Skeletal muscle satellite cell (primary cell): ENCODE measurements around the gene LUZP1.

Experiments used
- H3K27me3 ChIP-seq: 2 replicates; pipeline ENCODE4 v1.7.0; 2013; ENCODE audit warnings: low read length; ENCODE audit not compliant: control insufficient read depth, insufficient read depth
- H3K36me3 ChIP-seq: 2 replicates; pipeline ENCODE4 v1.7.0; 2013; ENCODE audit warnings: mild to moderate bottlenecking, control low read depth, low read length; ENCODE audit not compliant: insufficient read depth
- H3K4me1 ChIP-seq: 2 replicates; pipeline ENCODE4 v1.7.0; 2013; ENCODE audit warnings: low read length; ENCODE audit not compliant: control insufficient read depth, insufficient read depth
- H3K4me2 ChIP-seq: 2 replicates; pipeline ENCODE4 v1.7.0; 2013; ENCODE audit warnings: mild to moderate bottlenecking, low read length
- H3K4me3 ChIP-seq: 2 replicates; pipeline ENCODE4 v1.7.0; 2013; ENCODE audit warnings: low read length
- H3K9ac ChIP-seq: 2 replicates; pipeline ENCODE4 v1.7.0; 2013; ENCODE audit warnings: mild to moderate bottlenecking, low read depth, low read length, moderate library complexity
- H3K9me3 ChIP-seq: replicated peaks from 2 replicates; pipeline ENCODE4 v1.7.0; 2013; ENCODE audit warnings: mild to moderate bottlenecking, control low read depth, low read length

The LUZP1 gene

DNA sequence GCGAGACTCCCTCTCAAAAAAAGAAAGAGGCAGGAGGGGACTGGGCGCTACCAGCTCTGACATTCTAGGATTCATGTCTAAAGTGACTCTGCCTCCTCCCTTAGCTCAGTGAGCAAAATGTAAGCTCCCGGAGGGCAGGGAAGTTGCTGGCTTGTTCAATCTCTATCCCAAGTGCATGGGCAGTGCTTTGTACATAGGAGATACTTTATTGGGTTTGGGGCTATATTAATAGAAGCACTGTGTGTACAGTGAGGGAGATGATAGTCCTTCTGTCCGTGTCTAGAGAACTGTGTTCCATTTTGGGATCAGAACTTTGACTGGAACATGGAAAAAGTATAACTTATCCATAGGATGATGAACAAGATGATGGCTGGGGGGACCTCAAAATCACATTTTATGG lies 16.7 kb upstream of the LUZP1 start:
- H3K9me3 ChIP-seq = no peaks in the 10 kb centered on the region
- no peaks in the 10 kb centered on the region for H3K36me3 ChIP-seq
- H3K4me1 ChIP-seq = peaks cover 14% of the 10 kb centered on the region
- H3K4me2 ChIP-seq = no peak overlapping the region
- no peaks in the 10 kb centered on the region for H3K27me3 ChIP-seq
- H3K9ac ChIP-seq = no peak overlapping the region
- no peak overlapping the region for H3K4me3 ChIP-seq

DNA sequence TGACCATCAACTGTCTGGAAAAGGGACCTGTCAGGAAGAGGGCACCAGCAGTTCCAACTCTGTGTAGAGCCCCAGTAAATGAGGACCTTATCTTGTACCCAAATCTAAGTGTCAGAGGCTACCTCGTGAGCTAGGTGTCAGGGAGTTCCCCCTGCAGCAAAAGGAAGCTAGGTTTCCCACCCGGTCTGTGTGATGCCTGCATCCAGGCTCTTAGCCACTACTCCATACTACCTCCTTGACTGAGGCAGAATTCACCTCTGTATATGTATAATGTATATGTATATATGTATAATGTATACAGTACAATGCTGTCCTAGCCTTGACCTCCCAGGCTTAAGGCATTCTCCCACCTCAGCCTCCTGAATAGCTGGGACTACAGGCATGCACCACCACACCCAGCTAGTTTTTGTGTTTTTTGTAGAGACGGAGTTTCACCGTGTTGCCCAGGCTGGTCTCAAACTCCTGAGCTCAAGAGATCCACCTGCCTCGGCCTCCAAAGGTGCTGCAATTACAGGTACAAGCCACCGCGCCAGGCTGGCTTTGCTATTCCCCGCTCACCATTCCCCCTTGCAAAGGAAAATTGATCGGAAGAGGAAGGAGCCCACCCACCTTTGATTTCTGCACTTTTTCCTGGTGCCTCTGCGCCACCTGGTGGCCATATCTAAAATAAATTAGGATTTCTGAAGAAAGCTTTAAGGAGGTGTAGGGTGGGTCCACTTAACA lies 15.7 kb upstream of the LUZP1 start:
- Histone ChIP-seq H3K9ac (peak overlapping the region; percentile 15), H3K9me3 (no peaks in the 10 kb centered on the region), H3K36me3 (no peaks in the 10 kb centered on the region), H3K4me2 (peak overlapping the region; percentile 82), H3K27me3 (no peaks in the 10 kb centered on the region), H3K4me3 (peak overlapping the region; percentile 58), H3K4me1 (peaks cover 12% of the 10 kb centered on the region)

DNA sequence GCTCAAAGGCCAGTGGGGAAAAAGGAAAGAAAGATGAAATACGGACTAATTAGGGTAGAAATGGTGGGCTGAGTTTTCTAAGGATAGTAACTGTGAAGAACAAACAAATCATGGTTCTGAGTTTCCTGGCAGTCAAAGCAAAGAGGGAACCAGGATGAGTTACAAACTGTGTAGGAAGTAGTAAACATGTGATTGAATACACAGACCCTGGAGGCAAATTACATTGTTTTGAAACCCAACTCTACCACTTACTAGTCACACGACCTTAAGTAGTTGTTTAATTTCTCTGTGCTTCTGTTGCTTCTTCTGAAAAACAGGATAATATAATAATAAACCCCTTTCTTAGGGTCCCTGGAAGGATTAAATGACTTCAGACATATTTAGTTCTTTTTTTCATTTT lies 11.2 kb upstream of the LUZP1 start:
- H3K27me3 ChIP-seq = no peaks in the 10 kb centered on the region
- no peaks in the 10 kb centered on the region for H3K36me3 ChIP-seq
- no peaks in the 10 kb centered on the region for H3K9me3 ChIP-seq
- H3K4me1 ChIP-seq = peaks cover 15% of the 10 kb centered on the region
- H3K9ac ChIP-seq = no peak overlapping the region
- no peak overlapping the region for H3K4me2 ChIP-seq
- no peak overlapping the region for H3K4me3 ChIP-seq

DNA sequence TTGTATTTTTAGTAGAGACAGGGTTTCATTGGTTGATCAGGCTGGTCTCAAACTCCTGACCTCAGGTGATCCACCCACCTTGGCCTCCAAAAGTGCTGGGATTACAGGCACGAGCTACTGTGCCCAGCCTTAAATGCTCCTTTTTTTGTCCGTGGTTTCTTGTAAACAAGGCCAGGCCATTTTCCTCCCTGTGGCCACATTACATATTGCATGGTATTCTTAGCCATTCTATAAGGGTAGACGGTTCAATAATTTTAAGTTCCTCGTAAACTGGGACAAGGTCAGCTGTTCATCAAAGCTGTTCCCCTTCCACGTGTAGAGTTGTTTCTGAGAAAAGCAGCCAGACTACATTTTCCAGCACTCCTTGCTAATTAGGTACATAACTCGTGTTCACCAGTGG lies 10.3 kb upstream of the LUZP1 start:
- Histone ChIP-seq H3K9ac (no peak overlapping the region), H3K4me1 (peaks cover 13% of the 10 kb centered on the region), H3K4me2 (no peak overlapping the region), H3K36me3 (no peaks in the 10 kb centered on the region), H3K27me3 (no peaks in the 10 kb centered on the region), H3K9me3 (no peaks in the 10 kb centered on the region), H3K4me3 (no peak overlapping the region)

DNA sequence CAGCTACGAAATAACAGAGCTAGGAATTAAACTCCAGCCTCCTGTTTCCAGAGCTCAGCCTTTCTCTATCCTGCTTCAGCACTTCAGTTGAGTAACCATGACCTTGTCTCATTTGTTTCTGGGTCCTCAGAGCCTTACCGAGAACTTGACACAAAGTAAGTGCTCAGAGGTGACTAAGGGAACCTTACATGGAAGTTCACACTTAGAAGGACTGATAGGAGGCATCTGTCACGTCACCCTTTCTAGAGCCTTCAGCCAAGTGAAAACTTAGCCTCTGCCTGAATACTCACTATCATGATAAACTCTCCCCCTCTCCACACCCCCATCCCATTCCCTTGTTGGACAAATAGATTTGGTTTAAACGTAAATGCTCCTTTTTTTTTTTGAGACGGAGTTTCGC lies 9.8 kb upstream of the LUZP1 start:
- Histone ChIP-seq H3K9me3 (no peaks in the 10 kb centered on the region), H3K36me3 (no peaks in the 10 kb centered on the region), H3K4me2 (peak overlapping the region; percentile 92), H3K9ac (peak overlapping the region; percentile 89), H3K4me3 (no peak overlapping the region), H3K27me3 (no peaks in the 10 kb centered on the region), H3K4me1 (peaks cover 13% of the 10 kb centered on the region)

DNA sequence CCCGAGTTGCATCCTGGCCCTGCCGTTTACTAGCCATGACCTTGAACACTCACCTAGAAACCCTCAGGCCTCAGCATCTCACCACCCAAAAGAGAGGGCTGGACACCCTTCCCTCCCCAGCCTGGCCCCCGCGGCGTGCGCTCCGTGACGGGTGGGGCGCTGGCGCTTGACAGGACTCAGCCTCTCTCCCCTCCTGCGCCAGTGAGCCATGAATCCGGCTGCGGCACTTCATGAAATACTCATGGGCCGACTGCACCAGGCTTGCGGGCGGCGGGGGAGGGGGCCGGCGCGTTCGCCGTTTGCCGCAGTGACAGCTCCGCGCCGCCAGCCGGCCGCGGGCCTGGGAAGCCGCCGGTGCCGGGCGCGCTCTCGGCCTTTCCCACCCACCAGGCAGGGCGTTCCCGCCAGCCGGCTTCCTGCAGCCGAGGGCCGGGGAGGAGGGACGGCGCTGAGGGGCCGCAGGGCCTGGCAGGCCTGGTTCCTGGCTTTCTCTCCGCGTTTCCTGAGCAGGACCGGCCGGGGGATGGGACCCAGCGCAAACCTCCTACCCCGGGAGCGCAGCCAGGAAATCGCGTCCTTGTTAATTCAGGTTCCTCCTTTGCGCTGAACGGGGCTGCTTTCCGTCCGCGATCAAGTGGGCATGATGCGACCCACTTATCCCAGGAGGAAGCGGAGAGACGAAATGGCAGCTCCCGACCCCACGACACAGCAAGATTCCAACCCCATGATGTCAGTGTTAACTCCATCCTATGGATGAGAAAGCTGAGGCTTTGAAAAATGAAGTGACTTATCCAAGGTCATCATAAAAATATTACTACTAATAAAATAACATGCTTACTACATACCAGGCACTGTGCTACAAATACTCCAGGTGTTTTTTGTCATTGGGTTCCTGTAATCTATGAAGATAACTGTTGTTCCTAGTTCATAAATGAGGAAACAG lies 9.1 kb upstream of the LUZP1 start:
- Histone ChIP-seq H3K4me1 (peaks cover 13% of the 10 kb centered on the region), H3K36me3 (no peaks in the 10 kb centered on the region), H3K27me3 (no peaks in the 10 kb centered on the region), H3K4me2 (peak overlapping the region; percentile 92), H3K4me3 (peak overlapping the region; percentile 73), H3K9ac (peak overlapping the region; percentile 89), H3K9me3 (no peaks in the 10 kb centered on the region)

DNA sequence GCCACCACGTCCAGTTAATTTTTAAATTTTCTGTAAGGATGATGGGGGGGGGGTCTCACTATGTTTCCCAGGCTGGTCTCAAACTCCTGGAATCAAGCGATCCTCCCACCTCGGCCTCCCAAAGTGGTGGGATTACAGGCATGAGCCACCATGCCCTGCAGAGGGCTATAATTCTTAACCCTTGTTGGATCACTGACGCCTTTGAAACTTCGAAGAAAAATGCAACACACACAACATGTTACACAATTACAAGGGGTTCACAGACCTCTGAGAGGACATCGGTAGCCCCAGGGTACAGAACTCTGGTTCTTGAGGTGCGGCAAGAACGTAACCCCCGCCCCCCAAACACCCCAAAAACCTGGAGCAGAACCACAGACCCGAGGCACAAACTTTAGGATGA lies 8.4 kb upstream of the LUZP1 start:
- Histone ChIP-seq H3K9ac (peak overlapping the region; percentile 89), H3K27me3 (no peaks in the 10 kb centered on the region), H3K4me2 (peak overlapping the region; percentile 92), H3K4me3 (peak overlapping the region; percentile 73), H3K36me3 (no peaks in the 10 kb centered on the region), H3K4me1 (peaks cover 13% of the 10 kb centered on the region), H3K9me3 (no peaks in the 10 kb centered on the region)

DNA sequence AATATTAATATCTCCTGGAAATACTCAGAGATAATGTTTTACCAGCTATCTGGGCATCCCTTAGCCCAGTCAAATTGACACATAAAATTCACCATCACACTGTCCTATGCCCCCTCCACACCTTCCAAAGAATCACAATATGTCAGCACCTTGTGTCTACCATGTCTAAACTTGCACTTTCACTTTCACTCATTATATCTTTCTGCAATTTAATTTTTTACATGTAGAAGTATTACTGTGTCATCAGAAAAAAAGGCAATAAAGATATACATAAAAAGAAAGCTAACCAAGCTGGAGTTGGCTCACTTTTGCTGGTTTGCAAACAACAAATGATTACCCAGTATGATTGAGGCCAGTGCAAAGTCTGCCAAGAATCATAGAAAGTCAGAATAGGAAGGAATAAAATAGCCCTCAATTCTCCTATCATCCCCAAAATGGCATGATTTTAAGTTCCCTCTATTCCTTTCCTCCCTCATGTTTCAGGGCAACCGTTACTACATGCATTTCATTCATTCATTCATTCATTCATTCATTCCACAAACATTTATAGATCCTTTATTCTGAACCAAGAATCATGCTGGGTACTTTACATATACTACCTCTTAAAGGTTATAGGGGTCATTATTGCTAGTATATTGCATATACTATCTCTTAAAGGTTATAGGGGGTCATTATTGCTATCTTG lies 5.9 kb upstream of the LUZP1 start:
- Histone ChIP-seq H3K4me3 (no peak overlapping the region), H3K4me2 (no peak overlapping the region), H3K27me3 (no peaks in the 10 kb centered on the region), H3K4me1 (peaks cover 20% of the 10 kb centered on the region), H3K36me3 (no peaks in the 10 kb centered on the region), H3K9ac (no peak overlapping the region), H3K9me3 (no peaks in the 10 kb centered on the region)

DNA sequence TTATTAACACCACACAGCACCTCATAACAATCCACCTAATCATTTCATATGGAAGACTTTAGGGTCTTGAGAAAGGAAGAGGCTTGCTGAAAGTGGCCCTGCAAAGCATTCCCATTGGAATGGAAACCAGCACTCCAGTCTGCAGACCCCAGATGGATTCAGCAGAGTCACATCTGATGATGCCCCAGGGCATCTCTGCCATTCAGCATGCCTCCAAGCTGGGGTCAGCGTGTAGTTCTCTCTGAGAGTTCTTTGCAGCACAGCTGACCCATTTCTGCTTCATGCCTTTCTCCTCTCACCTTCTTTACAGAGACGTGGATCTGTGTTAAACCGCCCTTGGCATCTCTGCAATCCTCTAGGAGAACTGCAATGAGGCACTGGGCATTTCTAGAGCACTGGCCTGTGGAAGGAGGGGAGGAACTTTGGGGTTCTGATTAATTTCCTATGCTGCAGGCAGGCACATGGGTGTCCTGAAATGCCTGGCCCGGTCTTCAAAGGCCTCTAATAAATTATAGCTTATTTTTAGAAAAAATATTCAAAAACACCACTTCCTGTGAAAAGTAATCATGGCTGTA lies 2.6 kb upstream of the LUZP1 start:
- Histone ChIP-seq H3K4me2 (no peak overlapping the region), H3K4me1 (peaks cover 22% of the 10 kb centered on the region), H3K4me3 (no peak overlapping the region), H3K9me3 (no peaks in the 10 kb centered on the region), H3K36me3 (no peaks in the 10 kb centered on the region), H3K27me3 (no peaks in the 10 kb centered on the region), H3K9ac (no peak overlapping the region)

DNA sequence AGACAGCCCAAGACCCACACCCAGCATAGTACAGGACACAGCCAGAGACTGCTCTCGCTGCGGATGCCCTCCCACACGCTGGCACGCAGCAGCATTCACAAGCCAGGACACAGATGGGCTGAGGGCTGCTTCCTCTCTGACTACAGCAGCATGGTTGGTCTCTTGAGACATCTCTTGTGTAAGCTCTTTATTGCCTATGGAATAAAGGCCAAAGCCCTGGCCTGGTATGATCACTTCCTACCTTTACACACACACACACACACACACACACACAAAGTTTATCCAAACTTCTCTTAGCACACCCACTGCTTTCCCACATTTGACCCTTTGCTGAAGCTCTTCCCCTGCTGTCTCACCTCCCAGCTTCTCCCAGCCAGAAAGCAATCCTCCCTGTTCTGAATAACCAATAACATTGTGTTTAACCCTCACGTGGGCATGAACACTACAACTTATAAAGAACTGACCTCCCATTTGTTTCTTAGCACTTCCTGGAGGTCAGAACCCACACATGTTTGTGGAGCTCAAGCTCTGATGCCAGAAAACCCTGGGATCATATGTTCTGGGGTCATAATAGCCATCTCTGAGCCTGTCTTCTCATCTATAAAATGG lies 1.2 kb upstream of the LUZP1 start:
- Histone ChIP-seq H3K4me2 (peak overlapping the region; percentile 78), H3K9ac (peak overlapping the region; percentile 91), H3K27me3 (no peaks in the 10 kb centered on the region), H3K4me1 (peaks cover 22% of the 10 kb centered on the region), H3K9me3 (no peaks in the 10 kb centered on the region), H3K36me3 (no peaks in the 10 kb centered on the region), H3K4me3 (peak overlapping the region; percentile 92)

DNA sequence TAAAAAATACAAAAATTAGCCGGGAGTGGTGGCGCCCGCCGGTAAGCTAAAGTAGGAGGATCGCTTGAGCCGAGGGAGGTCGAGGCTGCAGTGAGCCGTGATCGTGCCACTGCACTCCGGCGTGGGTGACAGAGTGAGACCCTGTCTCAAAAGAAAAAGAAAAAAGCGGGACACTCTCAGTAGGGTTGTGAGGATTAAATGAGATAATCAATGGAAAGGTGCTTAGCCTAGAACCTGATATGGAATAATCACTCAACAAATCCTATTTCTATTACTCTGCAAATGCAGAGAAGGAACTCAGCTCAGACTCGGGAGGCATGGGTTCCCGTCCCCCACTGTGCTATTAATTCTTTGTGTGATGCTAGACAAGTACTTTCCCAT lies 529 bp upstream of the LUZP1 start:
- H3K9ac ChIP-seq = peak overlapping the region; percentile 91
- peak overlapping the region; percentile 78 for H3K4me2 ChIP-seq
- H3K36me3 ChIP-seq = no peaks in the 10 kb centered on the region
- peak overlapping the region; percentile 92 for H3K4me3 ChIP-seq
- peaks cover 22% of the 10 kb centered on the region for H3K4me1 ChIP-seq
- no peaks in the 10 kb centered on the region for H3K9me3 ChIP-seq
- no peaks in the 10 kb centered on the region for H3K27me3 ChIP-seq
